GM18508 (cell line): ENCODE results near the gene POU2F3.

ENCODE experiments used
- ATAC-seq: cut with Tn5 transposase; IDR thresholded peaks from one replicate; pipeline ENCODE4 v1.9.1; 2021; ENCODE audit warnings: moderate number of reproducible peaks; ENCODE audit not compliant: insufficient read depth, unreplicated experiment

POU2F3 gene

DNA sequence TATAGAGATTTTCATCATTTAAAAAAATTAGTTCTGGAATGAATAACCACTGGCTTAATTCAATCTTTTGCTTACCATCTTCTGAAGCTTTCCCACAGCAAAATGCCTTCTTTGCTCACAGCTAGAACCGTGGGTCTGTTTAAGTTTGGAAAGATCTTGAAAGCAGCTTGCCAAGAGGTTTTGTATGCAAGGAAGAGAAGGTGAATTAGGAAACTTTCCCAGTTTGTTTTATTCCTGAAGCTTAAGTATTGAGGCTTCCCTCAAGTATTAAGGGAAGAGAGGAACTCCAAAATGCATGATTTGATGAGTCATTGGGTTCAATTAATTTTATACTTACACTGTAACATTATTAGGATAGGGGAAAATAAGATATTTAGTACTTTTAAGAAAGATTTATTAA lies 94.4 kb downstream of the POU2F3 start:
- ATAC-seq = no peak

GRCh38 chr11:120334894-120335462 lies 95.0 kb downstream of the POU2F3 start:
- no peak for ATAC-seq

DNA sequence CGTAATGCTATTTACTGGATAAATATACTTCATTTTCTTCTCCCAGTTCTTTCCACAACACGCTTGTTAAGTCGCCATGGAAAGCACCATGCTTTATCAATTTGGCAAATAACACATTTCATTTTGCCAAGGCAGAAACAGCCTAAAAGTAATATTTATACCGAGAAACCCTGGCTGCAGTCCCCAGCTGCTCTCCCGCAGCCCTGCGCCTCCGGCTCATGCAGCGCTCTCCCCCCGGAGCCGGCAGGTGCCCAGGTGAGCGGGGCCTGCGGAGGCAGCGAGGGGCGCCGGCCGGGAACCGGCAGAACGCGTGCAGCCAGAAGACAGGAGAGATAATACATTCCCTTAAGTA lies 95.6 kb downstream of the POU2F3 start:
- no peak for ATAC-seq

GRCh38 chr11:120335908-120336640 lies 96.1 kb downstream of the POU2F3 start, which contains the start of gene ARHGEF12:
Gene ARHGEF12 (plus strand): TSS chr11:120336413. CDS start chr11:120337244, 831 bp downstream.
- no peak for ATAC-seq

DNA sequence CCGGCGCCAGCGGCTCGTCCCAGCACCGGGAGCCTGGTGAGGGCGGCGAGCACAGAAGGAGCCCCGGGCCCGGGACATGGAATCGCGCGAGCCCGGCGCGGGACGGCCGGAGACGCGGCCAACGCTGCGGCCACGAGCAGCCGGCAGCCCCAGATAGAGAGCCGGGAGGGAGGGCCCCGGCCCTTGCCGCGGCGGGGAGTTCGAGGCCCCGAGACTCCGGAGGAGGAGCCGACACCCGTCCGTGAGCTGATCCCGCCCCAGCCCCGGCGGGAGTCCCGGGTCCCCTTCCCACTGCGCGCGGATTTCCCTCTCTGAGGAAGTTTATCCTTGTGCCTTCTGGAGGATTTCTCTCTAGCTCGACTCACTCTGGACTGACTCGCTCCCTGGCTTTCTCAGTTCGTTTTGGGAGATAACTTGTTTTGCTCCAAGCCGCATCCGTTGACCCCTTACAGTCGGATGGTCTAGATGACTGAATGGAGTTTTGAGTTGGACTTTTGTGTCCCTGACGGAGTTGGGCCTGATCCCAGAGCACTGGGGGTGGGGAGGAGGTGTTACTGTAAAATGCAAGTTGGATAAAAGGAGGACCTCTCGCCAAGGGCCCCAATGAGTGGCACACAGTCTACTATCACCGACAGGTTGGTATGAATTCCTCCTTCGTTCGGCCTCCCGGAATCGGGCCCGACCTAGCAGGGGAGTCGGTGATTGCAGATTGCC lies 96.9 kb downstream of the POU2F3 start:
- no peak for ATAC-seq

GRCh38 chr11:120337355-120338106 lies 97.6 kb downstream of the POU2F3 start:
- ATAC-seq = no peak

DNA sequence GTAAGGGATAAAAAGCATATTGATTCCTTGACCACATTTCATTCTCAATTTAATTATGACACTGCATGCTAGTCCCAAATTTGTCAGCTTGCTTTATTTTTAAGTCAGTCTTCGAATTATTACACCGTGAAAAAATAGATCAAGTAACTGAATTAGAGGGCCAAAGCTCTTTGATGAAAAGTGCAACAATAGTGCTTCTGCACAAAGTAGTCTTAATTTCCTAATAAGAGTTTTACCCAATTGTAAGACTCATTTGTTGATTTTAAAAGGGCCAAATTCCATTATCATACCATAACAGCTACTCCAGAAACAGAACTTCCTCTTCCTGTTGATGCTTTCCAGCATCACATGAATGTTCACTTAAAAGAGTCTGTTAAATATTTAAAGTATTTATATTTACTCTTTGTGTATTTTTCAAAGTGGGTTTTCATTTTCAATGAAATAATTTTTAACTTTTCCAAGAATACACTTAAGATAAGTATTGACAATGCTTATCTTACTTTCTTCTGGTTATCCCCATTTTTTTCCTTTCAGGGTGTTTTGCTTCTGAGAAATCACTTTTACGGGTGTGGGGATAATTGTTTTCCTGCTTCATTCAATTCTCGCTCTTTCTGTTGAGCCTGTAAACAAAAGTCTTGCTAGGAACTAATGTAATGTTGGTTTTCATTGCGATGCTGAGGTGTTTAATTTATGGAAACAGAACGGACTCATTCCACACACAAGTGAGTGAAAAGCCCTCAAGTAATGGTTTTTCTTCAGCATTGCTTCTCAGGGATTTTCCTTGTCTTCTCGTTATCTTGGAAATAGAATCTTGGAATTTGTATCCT lies 98.4 kb downstream of the POU2F3 start:
- ATAC-seq = no peak

GRCh38 chr11:120339394-120339890 lies 99.5 kb downstream of the POU2F3 start:
- no peak for ATAC-seq

DNA sequence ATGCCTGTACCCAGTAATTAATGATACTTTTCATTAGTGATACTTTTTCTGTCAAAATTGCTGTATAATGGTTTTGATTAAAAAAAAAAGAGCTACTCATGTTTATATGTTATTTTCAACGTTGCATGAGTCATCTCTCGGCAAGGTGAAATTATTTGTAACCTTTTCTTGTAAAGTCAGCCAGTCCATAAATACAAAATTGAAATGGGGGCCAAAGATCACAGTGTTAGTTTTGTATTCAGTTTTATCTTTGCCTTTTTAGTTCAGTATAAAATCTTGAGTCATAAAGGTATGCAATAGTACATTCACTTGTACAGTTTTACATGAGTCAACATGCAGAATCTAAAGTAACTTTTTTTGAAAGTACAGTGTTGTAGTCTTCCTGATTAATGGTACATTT lies 100.6 kb downstream of the POU2F3 start:
- ATAC-seq = no peak

- no peak for ATAC-seq
Observed at GRCh38 chr11:120342226-120342625, 102.3 kb downstream of the POU2F3 start.

DNA sequence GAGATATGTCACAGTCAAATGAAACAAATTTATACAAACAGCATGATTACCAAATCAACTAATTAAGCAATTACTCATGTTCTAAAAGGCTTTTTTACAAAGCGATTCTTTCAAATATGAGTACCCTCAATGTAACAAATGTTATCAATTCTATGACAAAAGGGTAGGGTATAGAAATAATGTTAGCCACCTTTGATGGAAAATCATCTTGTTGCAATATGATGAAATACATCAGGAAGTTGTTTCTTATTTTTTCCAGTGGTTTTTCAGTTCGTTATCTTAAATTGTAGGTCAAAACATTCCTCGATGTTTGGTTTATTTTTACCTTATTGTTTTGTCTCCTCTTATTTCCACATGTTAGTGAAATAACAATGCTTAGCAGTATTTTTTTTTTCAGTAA lies 102.7 kb downstream of the POU2F3 start:
- no peak for ATAC-seq

- ATAC-seq = no peak
Observed at GRCh38 chr11:120343429-120343828, 103.5 kb downstream of the POU2F3 start.

GRCh38 chr11:120344302-120345004 lies 104.5 kb downstream of the POU2F3 start:
- ATAC-seq = peak; percentile 70

DNA sequence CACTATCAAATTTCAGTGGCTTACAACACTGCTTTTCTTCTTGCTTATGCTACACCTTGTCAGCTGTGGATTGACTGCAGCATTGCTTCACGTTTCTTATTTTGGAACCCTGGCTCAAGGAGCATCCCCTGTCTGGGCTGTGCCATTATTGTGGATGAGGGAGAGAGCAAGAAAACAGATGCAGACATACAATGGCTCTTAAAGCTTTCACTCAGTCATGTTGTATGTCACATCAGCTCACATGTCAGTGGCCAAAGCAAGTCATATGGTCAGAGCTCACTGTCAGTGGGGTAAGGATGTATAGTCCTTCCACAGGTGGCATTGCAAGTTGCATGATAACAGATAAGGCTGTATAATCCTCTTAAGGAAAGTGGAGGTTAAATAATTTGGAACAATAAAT lies 106.3 kb downstream of the POU2F3 start:
- no peak for ATAC-seq

DNA sequence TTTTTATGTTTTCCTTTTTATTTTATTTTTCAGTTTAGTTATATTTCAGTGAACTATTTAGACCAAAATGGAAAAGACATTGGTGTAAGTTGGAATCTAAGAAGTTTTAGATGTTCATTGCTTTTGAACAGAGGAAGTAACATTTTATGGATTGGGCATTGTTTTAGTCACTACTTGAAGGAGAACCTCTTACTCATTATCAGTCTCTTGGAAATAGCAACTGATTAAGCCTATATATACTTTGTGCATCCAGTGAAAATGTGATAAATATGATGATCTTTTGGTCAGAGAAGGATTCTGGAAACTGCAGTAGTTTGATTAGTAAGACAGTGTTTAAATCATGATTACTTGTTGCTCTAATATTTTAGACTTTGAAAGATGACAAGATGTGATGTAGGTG lies 110.7 kb downstream of the POU2F3 start:
- no peak for ATAC-seq

- ATAC-seq = no peak
Observed at GRCh38 chr11:120352405-120352804, 112.5 kb downstream of the POU2F3 start.

DNA sequence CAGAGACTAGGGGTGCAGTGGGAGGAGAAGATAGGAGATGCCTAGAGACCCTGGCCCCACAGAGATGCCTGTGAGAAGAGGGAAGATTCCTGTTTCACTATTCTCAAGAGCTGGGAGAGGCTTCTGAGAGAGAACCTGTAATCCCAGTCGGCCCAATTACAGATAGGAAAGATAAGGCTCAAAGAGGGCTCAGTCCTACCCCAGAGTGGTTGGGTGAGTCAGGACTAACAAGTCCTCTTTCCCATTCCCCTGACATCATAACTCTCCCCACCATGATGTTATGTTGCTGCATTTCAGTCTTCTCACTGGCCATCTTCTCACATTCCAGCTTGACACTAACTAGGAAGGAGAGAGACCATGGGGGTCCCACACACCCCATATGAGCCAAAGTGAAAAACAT lies 114.1 kb downstream of the POU2F3 start:
- no peak for ATAC-seq

DNA sequence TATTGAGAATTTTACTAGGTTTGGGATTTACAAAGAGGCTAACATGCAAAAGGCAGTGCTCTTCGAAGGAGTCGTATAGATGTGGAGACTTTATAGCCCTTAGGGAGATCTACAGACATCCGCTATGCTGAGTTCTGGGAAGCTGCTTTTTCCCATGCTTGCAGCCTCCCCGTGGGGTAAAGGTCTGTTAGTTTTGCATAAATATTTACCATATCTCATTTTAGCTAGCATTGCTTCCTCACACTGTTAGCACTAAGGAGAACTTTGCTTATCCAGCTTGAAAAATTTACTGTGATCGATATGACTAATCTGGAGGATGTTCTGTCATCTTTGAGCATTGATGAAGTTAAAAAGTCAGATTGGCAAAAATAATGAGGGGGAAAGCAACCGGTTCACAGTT lies 114.8 kb downstream of the POU2F3 start:
- no peak for ATAC-seq

DNA sequence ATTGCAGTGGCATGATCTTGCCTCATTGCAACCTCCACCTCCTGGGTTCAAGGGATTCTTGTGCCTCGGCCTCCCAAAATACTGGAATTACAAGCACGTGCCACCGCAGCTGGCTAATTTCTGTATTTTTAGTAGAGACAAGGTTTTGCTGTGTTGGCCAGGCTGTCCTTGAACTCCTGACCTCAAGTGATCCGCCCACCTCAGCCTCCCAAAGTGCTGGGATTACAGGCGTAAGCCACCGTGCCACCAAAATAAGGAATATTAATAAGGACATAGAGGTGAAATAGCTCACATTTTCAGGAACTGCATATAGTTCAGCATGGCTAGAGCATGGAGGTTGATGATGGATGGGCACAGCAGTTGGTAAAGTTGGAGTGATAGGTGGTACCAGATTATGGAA lies 117.7 kb downstream of the POU2F3 start:
- no peak for ATAC-seq
